DMS114 treated with DMSO at 0.1 percent for 48 hours (cell line): ENCODE measurements around the gene SEC14L3.

ENCODE experiments used
- DNase-seq: peaks from one replicate; lab custom pipeline; 2025; ENCODE audit not compliant: unreplicated experiment; lab: John Stamatoyannopoulos, UW

SEC14L3 gene

DNA sequence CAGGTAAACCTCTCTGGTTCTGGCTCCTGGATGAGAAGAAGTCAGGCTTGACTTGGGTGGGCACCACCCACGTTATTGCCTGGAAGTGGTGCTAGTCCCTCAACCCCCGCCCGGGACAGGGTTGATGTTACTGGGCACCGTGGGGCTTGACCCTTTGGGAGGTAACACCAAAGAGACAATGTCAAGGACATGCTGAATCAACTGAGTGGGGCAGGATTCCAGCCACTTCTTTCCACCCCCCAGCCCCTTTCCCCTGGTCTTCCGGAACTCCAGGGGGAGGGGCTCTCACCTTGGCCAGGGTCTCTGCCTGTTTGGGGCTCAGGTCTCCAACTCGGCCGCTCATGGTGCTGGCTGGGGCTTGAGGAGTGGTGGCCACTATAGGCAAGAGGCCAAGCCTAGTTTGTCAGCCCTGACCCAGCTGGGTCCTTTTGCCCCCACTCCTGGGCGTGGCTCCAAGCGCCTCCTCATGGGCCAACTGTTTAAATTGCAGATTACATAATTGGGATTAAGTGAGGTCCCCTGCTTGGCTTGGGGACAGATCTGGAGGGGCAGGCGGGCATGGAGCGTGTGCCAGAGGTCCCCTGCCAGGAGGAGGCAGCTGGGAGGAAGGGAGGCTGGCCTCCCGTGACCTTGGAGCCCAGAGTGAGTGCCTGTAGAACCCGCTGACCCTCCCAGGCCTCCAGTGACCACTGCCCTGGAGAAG lies at the start of gene SEC14L3:
TSS of gene SEC14L3 (minus strand) at position 402 of the 703 bp plus-strand sequence. CDS start at position 343, 59 bp downstream.
- DNase-seq, result no peak

DNA sequence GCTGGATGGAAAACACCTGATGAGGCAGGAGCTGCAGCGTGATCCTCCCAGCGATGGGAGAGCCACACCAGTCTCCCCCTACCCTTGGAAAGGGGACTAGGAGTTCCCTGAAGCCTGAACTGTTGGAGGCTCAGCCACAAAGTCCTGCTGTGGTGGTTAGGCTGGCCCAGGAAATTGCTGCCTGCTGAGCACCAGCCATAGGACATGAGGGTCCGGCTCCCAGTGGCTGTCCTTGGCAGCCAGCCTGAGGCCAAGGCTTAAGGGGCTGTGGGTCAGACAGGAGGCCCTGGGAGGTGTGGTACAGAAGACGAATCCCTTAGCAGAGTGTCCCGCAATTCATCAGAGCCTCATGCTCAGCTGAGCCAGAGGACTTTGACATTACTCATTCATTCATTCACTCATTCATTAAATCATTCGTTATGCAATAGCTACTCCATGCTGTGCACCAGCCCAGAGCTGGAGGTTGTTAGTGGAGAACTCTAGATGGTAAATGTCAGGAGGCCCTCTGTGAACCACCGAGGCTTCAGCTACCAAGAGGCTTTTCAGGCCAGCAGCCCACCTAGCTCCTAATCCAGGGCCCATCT lies 48.1 kb upstream of the SEC14L3 start:
- no peak for DNase-seq

DNA sequence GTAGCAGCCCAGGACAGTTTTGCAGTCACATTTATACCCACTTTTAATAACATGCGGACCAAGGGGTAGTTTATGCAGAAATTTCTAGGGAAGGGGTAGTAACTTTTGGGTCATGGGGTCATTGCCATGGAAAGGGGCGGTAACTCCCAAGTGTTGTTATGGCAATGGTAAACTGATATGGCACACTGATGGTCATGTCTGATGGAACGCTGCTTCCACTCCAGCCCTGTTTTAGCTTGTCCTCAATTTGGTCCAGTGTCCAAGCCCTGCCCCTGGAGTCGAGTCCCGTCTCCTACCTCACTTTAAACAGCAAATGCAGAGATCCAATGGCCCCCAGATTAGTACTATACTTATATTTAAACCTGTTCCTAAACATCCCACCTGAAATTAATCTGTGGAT lies 44.9 kb upstream of the SEC14L3 start:
- DNase-seq, result no peak

DNA sequence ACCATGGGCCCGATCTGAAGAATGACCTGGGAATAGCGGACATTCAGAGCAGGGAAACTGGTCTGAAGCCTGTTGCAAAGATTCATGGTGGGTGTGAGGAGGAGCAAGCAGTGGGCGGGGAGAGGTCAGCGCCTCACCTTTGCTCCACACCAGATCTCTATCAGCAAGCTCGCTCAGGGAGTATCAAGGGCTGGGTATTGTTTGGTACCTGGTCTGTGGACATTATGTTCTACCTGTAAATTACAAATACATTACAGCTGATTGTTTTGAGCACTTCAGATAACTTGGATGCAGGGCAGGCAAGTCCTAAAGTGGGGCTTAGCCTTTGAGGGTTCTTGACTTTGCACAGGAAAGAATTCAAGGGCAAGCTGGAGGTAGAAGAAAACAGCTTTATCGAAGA lies 44.5 kb upstream of the SEC14L3 start:
- no peak for DNase-seq

DNA sequence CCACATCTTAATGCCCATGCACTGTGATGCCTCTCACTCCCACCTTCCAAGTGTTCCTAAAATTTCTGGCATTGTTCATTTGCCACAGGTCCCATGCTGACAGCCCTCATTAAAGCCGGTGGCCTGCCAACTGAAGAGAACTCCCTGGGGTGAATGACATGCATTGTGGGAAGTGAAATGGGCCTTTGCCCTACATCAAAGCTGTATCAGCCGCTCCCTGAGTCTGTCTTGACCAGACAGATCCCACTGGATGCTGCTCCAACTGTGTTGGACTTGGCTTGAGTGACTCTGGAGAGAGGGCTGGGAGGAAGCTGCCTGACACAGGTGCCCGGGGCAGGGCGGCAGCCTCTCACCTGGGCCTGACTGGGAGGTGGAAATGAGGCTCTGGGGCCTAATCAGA lies 42.4 kb upstream of the SEC14L3 start:
- DNase-seq, result no peak

DNA sequence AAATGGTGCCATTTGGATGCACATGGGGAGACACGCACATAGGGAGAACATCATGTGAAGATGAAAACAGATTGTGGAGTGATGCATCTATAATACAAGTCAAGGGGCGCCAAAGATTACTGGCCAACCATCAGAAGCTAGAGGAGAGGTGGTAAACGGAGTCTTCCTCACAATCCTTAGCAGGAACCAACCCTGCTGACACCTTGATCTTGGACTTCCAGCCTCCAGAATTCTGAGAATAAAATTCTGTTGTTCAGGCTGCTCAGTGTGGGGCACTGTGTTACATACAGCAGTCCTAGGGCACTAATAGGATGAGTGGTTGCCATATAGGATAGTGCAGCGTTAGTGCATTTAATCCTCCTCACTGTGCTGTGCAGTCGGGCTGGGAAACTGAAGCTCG lies 41.6 kb upstream of the SEC14L3 start:
- no peak for DNase-seq

DNA sequence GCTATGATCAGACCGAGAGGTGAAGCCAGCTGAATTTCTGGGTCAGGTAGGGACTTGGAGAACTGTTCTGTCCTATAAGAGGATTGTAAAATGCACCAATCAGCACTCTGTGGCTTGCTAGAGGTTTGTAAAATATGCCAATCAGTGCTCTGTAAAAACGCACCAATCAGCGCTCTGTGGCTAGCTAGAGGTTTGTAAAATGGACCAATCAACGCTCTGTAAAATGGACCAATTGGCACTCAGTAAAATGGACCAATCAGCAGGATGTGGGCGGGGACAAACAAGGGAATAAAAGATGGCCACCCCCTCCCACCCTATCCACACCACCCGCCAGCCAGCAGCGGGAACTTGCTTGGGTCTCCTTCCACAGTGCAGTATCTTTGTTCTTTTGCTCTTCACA lies 40.1 kb upstream of the SEC14L3 start:
- DNase-seq, result no peak

DNA sequence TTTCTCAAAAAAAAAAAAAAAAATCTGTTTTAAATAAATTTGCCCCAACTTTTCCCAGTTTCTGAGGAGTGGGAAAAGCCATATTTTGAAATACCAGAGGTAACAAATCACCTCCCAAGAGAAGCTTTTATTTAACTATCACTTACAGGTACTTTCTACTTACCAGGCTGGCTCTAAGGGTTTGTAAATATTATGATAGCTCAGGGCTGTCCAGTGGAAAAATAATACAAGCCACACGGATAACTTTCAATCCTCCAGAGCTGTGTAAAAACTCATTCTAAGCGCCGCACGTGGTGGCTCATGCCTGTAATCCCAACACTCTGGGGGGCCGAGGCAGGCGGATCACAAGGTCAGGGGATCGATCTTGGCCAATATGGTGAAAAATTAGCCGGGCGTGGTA lies 39.3 kb upstream of the SEC14L3 start:
- DNase-seq, result no peak

DNA sequence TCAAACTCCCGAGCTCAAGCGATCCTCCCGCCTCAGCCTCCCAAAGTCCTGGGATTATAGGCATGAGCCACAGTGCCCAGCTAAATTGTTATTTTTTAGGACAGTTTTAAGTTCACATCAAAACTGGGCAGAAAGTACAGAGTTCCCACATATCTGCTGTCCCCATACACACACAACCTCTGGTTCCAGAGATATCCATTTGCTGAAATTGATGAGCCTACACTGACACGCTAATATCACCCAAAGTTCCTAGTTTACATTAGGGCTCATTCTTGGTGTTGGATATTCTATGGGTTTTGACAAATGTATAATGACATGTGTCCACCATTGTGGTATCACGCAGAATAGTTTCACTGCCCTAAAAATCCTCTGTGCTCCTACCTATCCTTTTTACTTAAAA lies 36.4 kb upstream of the SEC14L3 start:
- DNase-seq, result no peak

DNA sequence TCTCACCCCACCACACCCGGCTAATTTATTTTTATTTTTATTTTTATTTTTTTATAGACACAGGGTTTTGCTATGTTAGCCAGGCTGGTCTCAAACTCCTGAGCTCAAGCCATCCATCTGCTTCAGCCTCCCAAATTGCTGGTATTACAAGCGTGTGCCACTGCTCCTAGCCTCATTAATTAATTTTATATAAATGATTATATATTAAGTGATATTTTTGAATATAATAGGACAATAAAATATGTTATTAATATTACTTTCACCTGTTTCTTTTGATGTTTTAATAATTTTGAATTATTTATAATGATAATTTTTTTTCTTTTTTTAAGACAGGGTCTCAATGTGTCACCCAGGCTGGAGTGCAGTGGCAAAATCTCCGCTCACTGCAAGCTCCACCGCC lies 35.9 kb upstream of the SEC14L3 start:
- no peak for DNase-seq

DNA sequence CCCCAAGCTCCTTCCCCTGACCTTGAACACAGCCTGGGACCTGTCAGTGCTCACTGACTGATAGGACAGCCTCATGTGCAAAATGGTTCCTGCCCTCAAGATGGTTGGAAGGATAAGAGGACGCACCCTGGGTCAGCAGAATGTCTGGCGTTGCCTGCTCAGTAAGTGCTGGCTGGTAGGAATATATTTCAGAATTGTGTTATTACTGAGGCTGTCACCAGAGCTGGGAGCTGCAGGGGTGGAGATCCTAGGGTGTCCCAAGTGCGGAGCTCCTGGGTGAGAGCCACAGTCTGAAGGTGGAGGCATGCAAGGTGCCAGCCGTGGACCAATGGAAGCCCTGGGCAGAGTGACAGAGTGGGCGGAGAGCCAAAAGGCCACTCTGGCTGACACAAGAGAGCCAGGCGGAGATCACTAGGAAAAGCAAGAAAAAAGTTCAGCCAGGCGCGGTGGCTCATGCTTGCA lies 34.7 kb upstream of the SEC14L3 start:
- no peak for DNase-seq

DNA sequence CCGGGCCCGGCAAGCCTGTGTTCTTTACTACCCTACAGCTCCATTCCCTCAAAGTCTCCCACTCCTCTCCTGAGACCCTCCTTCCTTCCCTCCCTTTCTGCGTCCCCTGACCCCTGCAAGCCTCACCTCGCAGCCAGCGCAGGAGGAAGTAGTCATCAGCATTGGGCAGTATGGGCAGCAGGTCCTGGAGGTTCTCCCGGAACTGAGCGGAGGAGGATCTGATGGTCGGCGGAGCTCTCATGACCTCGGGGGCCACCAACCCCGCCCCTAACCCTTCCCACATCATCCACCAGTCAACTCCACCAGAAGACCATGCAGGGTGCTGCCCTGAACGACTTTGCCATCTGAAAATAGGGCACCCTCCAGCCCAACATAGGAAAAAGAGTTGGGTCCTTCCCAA lies 31.7 kb upstream of the SEC14L3 start:
- DNase-seq, result no peak

DNA sequence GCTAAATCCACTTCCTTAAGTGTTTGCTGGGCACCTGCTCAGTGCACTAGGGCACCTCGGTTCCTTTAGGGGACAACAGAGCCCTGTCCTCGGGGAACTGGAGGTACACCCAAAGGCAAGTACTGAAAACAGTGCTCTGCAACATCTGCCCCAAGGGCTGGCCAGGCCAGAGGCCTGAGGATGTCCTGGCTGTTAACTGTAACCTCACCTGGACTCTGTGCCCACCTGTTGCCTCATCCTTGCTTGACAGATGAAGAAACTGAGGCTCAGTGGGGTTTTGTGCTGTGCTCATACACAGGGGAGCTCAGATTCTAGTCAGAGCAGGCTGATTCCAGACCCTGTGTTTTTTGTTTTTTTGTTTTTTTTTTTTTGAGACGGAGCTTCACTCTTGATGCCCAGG lies 31.1 kb upstream of the SEC14L3 start:
- DNase-seq, result no peak

DNA sequence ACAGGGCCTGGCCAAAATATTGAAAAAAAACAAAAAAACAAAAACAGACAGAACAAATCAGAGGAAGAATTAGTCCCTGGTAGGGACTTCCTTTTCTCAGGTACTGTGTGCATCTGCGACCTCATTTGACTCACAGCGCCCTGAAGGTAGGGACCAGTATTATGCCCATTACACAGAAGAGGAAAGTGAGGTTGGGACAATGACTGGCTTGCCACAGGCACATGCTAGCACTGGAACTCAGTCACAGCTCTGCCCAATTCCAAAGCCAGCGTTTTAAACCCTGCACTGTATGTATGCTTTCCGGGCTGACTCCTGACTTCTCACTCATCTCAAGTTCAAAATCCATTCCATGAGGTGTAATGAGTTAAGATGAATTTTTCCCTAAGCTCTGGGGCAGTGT lies 30.3 kb upstream of the SEC14L3 start:
- no peak for DNase-seq

DNA sequence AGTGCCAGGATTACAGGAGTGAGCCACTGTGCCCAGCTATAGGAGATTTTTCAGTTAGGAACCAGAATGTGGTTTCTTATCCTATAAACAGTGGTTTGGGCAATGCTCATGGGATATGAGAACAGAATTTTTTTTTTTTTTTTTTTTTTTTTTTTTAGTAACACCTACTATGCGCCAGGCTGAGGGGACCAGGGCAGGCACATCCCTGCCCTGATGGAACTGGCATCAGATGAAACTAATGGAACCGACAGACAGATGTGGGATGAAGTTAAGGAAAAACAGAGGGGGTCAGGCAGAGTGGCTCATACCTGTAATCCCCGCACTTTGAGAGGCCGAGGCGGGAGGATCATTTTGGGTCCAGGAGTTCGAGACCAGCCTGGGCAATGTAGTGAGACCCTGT lies 28.8 kb upstream of the SEC14L3 start:
- DNase-seq, result no peak

DNA sequence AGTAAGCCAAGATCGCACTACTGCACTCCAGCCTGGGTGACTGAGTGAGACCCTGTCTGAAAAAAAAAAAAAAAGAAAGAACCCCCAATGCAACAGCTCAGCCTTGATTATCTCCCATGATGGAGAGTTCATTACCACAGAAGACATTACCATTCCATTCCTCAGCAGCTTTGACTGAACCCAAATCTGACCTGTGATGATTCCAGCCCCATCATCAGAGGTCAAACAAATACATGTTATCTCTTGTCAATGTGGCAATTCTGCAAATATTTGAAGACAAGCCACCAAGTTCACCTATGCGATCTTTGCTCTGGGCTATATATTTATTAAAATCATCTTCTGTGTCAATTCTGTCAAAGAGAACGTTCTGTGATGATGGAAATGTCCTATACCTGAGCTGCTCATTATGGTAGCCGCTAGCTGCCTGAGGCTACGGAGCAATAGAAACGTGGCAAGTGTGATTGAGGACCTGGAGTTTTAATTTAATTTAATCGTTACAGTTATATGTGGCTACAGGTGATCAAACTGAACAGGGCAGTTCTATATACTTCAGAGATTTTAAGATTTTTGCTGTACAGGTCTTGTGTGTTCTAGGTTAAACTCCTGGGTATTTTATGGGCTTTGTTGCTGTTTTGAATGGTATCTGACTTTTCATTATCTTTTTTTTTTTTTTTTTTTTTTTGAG lies 25.8 kb upstream of the SEC14L3 start:
- DNase-seq, result no peak

DNA sequence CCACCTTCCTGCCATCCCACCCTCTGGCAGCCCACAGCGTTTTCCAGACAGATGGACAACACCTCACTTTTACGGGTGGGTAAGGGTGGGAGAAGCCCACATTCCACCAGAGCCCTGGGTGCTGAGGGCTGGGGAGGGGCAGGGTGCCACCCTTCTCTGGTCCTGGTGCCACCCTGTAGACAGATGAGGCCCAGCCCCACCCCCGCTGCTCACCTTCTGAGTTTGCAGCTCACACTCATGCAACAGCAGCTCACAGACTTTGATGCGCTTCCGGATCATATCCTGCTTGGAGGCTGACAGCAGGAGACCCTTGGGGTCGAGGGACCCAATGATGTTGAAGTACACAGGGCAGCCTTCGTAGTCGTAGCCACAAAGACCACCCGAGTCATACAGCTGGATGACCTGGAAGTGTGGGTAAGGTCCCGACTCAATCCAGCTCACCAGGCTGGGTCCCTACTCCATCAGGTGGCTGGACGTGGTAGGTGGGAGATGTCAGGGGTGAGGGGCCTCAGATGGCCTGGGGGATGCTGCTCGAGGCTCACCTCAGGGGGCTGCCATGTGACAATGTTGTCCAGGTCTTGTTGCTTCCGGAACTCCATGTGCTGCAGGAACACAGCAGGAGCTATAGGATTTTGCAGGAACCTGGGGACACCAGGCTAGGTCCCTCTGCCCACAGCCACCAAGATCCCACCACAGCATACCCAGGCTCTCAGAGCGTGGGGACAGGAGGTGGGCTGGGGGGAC lies 23.4 kb upstream of the SEC14L3 start:
- DNase-seq, result no peak

DNA sequence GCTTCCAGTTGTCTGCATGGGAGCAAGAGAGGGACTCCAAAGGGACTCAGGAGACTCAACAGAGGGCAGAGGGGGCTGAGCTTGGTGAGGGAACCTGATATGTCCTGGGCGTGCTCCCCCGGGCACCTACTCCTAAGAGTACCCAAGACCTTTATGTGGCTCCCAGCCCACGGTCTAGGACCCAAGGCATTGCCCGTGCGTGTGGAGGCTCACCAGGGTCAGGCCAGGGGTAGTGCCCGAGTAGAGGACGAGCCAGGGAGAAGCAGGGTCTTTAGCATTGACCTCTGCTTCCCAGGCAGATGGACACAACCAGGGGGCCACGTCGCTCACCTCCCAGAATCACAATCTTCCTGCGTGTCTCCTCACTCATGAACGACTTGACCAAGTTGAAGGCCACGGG lies 20.3 kb upstream of the SEC14L3 start:
- DNase-seq, result no peak

DNA sequence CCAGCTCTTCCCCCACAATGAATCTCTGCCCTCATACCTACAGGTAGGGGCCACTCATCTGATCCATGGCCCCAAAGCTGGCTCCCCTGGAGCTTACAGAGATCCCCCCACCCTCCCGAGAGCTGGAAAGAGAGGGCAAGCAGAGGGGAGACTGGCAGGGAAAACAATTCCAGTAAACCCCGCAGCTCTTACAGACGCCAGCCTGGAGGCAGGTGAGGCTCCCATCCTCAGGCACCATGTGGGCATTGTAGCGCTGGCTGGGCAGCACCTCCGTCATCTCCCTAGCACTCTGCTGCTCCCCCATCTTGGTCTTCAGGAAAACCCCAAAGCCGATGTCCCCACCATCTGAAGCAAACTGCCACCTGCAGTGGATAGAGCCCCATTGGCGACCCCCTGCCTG lies 19.6 kb upstream of the SEC14L3 start:
- DNase-seq, result no peak

DNA sequence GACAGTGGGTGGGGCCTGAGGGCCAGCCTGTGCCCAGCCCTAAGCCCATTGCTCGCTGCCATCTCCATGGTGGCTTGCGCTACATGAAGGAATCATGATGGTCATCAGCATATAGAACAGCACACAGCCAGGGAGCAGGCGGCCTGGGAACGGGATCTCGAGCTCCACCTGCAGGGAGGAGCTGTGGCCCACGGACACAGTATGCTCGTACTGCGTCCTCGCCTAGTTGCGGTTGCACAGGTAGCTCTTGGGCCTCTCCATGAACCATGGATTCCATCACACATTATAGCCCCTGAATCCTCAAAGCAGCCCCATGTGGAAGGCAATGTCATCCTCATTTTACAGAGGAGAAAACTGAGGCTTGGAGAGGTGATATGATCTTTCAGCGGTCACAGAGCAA lies 18.6 kb upstream of the SEC14L3 start:
- no peak for DNase-seq

DNA sequence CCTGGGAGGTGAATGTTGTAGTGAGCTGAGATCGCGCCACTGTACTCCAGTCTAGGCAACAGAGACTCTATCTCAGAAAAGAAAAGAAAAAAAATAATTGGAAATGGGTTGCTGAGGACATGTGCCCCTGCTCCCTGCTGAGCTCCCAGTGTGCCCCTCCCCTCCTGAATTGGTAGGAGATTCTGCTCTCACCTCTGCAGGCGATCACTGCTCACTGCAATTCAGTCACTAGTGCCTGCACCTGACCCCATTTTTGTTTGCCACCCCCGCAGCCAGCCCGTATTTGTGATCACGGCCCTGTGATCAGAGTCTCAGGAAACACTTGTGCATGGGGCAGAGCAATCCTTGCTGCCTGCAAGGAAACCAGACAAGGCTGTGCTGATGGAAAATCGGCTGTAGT lies 16.3 kb upstream of the SEC14L3 start:
- no peak for DNase-seq

DNA sequence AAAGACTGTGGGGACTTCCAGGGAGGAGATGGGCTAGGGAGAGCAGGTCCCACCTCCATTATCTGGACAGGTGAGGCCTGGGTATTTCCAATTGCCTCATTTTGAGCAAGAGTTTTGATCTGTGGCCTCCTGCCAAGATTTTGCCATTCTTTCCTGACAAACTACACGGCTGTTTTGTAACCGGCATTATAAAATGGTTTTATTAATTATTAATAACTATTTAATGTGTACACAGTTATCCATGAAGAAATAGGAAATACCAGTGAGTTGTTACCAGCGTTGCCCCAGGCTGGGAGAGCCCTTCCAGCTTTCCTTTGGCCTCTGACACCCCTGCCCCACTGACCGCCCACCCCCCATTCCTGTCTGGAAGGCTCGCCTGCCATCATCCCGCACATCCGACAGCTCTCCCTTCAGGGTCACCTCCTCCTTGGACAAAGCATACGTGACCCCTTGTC lies 14.9 kb upstream of the SEC14L3 start:
- DNase-seq, result no peak
